HEK293 (cell line): ENCODE data around the gene PNPO.
A peak's percentile ranks its signal among the peaks of the same experiment; 100 is the strongest.

Experiments used
- CTCF ChIA-PET: fragments of 350-600 bp; formaldehyde crosslinking; extraction: SDS; loops from one replicate; lab custom pipeline; 2021; ENCODE audit warnings: antibody characterized with exemption; lab: Yijun Ruan, JAX
- POLR2A ChIA-PET: fragments of 300-600 bp; formaldehyde crosslinking; extraction: SDS; loops from one replicate; lab custom pipeline; 2020; ENCODE audit warnings: antibody characterized with exemption, inconsistent platforms; lab: Yijun Ruan, JAX
- H3K27ac ChIP-seq: fragments of 200-500 bp; sonication (Bioruptor generic); 2 replicates; pipeline ENCODE4 v1.5.1; 2014; ENCODE audit warnings: low read depth, low read length, control low read depth, inconsistent platforms; ENCODE audit errors: extremely low read depth
- H3K36me3 ChIP-seq, 2 experiments: fragments of 200-500 bp in 1 of 2; sonication (Bioruptor generic) in 1 of 2; 1 replicate in 1 of 2; 2 replicates in 1 of 2; pipeline ENCODE4 v1.5.1; 2014 to 2017; ENCODE audit warnings: inconsistent platforms in 2 of 2, low read length in 2 of 2; ENCODE audit not compliant: control insufficient read depth in 2 of 2, insufficient read depth in 1 of 2
- H3K4me1 ChIP-seq: fragments of 200-500 bp; sonication (Bioruptor generic); 2 replicates; pipeline ENCODE4 v1.5.1; 2014; ENCODE audit warnings: mild to moderate bottlenecking, low read length, inconsistent platforms; ENCODE audit not compliant: control insufficient read depth, insufficient read depth
- H3K4me3 ChIP-seq: 2 replicates; pipeline ENCODE4 v1.5.1; 2011; ENCODE audit warnings: low read depth, mild to moderate bottlenecking, control low read depth, low read length, moderate library complexity
- H3K9me3 ChIP-seq: fragments of 200-500 bp; sonication (Bioruptor generic); 2 replicates; pipeline ENCODE4 v1.5.1; 2014; ENCODE audit warnings: low read depth, low read length, inconsistent platforms; ENCODE audit not compliant: control insufficient read depth, insufficient read depth
- BCL11B ChIP-seq: fragments of 450-650 bp; formaldehyde crosslinking; IDR thresholded peaks from 2 replicates; pipeline ENCODE4 v1.5.1; 2016; ENCODE audit warnings: low read depth, missing biosample characterization, missing genetic modification characterization
- BCL6B ChIP-seq: fragments of 450-650 bp; formaldehyde crosslinking; IDR thresholded peaks from 2 replicates; pipeline ENCODE4 v1.5.1; 2017; ENCODE audit warnings: missing biosample characterization, missing genetic modification characterization
- GLIS2 ChIP-seq: fragments of 450-650 bp; formaldehyde crosslinking; IDR thresholded peaks from 2 replicates; pipeline ENCODE4 v1.5.1; 2016; ENCODE audit warnings: missing biosample characterization, missing genetic modification characterization
- HOXA7 ChIP-seq: sonication (generic); formaldehyde crosslinking; IDR thresholded peaks from 2 replicates; pipeline ENCODE4 v1.8.1; 2022; ENCODE audit warnings: missing genetic modification reagents, borderline replicate concordance
- INSM2 ChIP-seq: fragments of 450-650 bp; formaldehyde crosslinking; IDR thresholded peaks from 2 replicates; pipeline ENCODE4 v1.5.1; 2016; ENCODE audit warnings: missing biosample characterization, missing genetic modification characterization
- KLF8 ChIP-seq: fragments of 450-650 bp; formaldehyde crosslinking; IDR thresholded peaks from 2 replicates; pipeline ENCODE4 v1.5.1; 2016; ENCODE audit warnings: missing biosample characterization, missing genetic modification characterization
- KLF9 ChIP-seq: fragments of 450-650 bp; formaldehyde crosslinking; IDR thresholded peaks from 2 replicates; pipeline ENCODE4 v1.5.1; 2016; ENCODE audit warnings: missing biosample characterization, missing genetic modification characterization, low read depth
- SCRT2 ChIP-seq: fragments of 450-650 bp; formaldehyde crosslinking; IDR thresholded peaks from 2 replicates; pipeline ENCODE4 v1.5.1; 2016; ENCODE audit warnings: missing biosample characterization, missing genetic modification characterization
- YY1 ChIP-seq: fragments of 450-650 bp; formaldehyde crosslinking; IDR thresholded peaks from 2 replicates; pipeline ENCODE4 v1.5.1; 2018; ENCODE audit warnings: missing biosample characterization, missing genetic modification characterization
- ZBTB8A ChIP-seq: fragments of 450-650 bp; formaldehyde crosslinking; IDR thresholded peaks from 2 replicates; pipeline ENCODE4 v1.5.1; 2016; ENCODE audit warnings: missing biosample characterization, missing genetic modification characterization
- ZFHX2 ChIP-seq: fragments of 450-650 bp; formaldehyde crosslinking; conservative IDR thresholded peaks from 2 replicates; pipeline ENCODE4 v1.5.1; 2016; ENCODE audit warnings: missing biosample characterization, missing genetic modification characterization
- ZFP69B ChIP-seq: fragments of 450-650 bp; formaldehyde crosslinking; IDR thresholded peaks from 2 replicates; pipeline ENCODE4 v1.5.1; 2016; ENCODE audit warnings: missing biosample characterization, missing genetic modification characterization
- ZNF138 ChIP-seq: fragments of 450-650 bp; formaldehyde crosslinking; IDR thresholded peaks from 2 replicates; pipeline ENCODE4 v1.5.1; 2016; ENCODE audit warnings: missing biosample characterization, missing genetic modification characterization, borderline replicate concordance
- ZNF140 ChIP-seq: fragments of 450-650 bp; formaldehyde crosslinking; IDR thresholded peaks from 2 replicates; pipeline ENCODE4 v1.5.1; 2016; ENCODE audit warnings: missing biosample characterization, missing genetic modification characterization
- ZNF169 ChIP-seq: fragments of 450-650 bp; formaldehyde crosslinking; IDR thresholded peaks from 2 replicates; pipeline ENCODE4 v1.5.1; 2016; ENCODE audit warnings: missing biosample characterization, missing genetic modification characterization
- ZNF223 ChIP-seq: fragments of 450-650 bp; formaldehyde crosslinking; IDR thresholded peaks from 2 replicates; pipeline ENCODE4 v1.5.1; 2016; ENCODE audit warnings: missing biosample characterization, missing genetic modification characterization
- ZNF311 ChIP-seq: fragments of 450-650 bp; formaldehyde crosslinking; IDR thresholded peaks from 2 replicates; pipeline ENCODE4 v1.5.1; 2017; ENCODE audit warnings: missing biosample characterization, missing genetic modification characterization, borderline replicate concordance
- ZNF324 ChIP-seq: fragments of 450-650 bp; formaldehyde crosslinking; IDR thresholded peaks from 2 replicates; pipeline ENCODE4 v1.5.1; 2016; ENCODE audit warnings: missing biosample characterization, missing genetic modification characterization
- ZNF350 ChIP-seq: fragments of 450-650 bp; formaldehyde crosslinking; IDR thresholded peaks from 2 replicates; pipeline ENCODE4 v1.5.0; 2017; ENCODE audit warnings: missing biosample characterization, mild to moderate bottlenecking, missing genetic modification characterization
- ZNF366 ChIP-seq: fragments of 450-650 bp; formaldehyde crosslinking; conservative IDR thresholded peaks from 2 replicates; pipeline ENCODE4 v1.5.1; 2016; ENCODE audit warnings: missing biosample characterization, missing genetic modification characterization
- ZNF394 ChIP-seq: fragments of 450-650 bp; formaldehyde crosslinking; IDR thresholded peaks from 2 replicates; pipeline ENCODE4 v1.5.1; 2016; ENCODE audit warnings: missing biosample characterization, missing genetic modification characterization, mild to moderate bottlenecking, moderate library complexity, borderline replicate concordance
- ZNF404 ChIP-seq: fragments of 450-650 bp; formaldehyde crosslinking; IDR thresholded peaks from 2 replicates; pipeline ENCODE4 v1.5.1; 2017; ENCODE audit warnings: missing biosample characterization, missing genetic modification characterization
- ZNF449 ChIP-seq: fragments of 450-650 bp; formaldehyde crosslinking; IDR thresholded peaks from 2 replicates; pipeline ENCODE4 v1.5.1; 2017; ENCODE audit warnings: missing biosample characterization, mild to moderate bottlenecking, missing genetic modification characterization, moderate library complexity
- ZNF571 ChIP-seq: fragments of 450-650 bp; formaldehyde crosslinking; IDR thresholded peaks from 2 replicates; pipeline ENCODE4 v1.5.0; 2017; ENCODE audit warnings: missing biosample characterization, missing genetic modification characterization
- ZNF585B ChIP-seq: fragments of 450-650 bp; formaldehyde crosslinking; IDR thresholded peaks from 2 replicates; pipeline ENCODE4 v1.5.1; 2016; ENCODE audit warnings: missing biosample characterization, missing genetic modification characterization
- ZNF600 ChIP-seq: fragments of 450-650 bp; formaldehyde crosslinking; IDR thresholded peaks from 2 replicates; pipeline ENCODE4 v1.5.1; 2016; ENCODE audit warnings: missing biosample characterization, missing genetic modification characterization
- ZNF645 ChIP-seq: fragments of 450-650 bp; formaldehyde crosslinking; IDR thresholded peaks from 2 replicates; pipeline ENCODE4; 2016; ENCODE audit warnings: missing biosample characterization, missing genetic modification characterization
- TF ChIP-seq, protein P1 (sequence below): fragments of 450-650 bp; formaldehyde crosslinking; IDR thresholded peaks from 2 replicates; pipeline ENCODE4 v1.5.1; 2016; ENCODE audit warnings: missing biosample characterization, missing genetic modification characterization
- TF ChIP-seq, protein P2 (sequence below): fragments of 450-650 bp; formaldehyde crosslinking; IDR thresholded peaks from 2 replicates; pipeline ENCODE4 v1.5.1; 2017; ENCODE audit warnings: missing biosample characterization, missing genetic modification characterization

Gene PNPO

DNA sequence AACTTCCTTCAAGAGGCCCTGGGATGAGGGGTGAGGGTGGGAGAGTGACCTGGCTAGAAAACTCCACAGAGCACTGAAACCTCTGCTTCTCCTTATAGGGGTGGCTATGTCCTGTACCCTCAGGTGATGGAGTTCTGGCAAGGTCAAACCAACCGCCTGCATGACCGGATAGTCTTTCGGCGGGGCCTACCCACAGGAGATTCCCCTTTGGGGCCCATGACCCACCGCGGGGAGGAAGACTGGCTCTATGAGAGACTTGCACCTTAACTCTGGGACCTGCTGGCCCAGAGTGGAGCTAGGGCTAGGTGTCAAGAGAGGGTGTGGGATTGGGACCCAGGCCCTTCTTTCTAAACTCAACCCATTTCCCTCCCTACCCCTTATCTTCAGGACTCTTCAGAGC is 5.1 kb downstream of the PNPO start (continued):
- no peak for TF ChIP-seq ZNF645 (tag by site-specific recombination)
- TF ChIP-seq ZNF366 (tag by site-specific recombination), result no peak
- no peak for TF ChIP-seq ZNF394 (tag by site-specific recombination)

GRCh38 chr17:47946929-47947397 is 5.6 kb downstream of the PNPO start:
- Histone ChIP-seq H3K4me1 (no peaks in the 10 kb centered on the region), H3K4me3 (no peak overlapping the region), H3K9me3 (no peaks in the 10 kb centered on the region), H3K27ac (no peak overlapping the region), H3K36me3 (peaks cover 6 to 76% of the 10 kb centered on the region in 2 experiments; a peak in 2 of 3 replicates)
- CTCF ChIA-PET, result interaction anchor here (0.5 to 22.4 kb wide), 36 partner anchors 10 to 1063 kb away, joined by 3 to 592 read pairs (median 4); partner anchors contain the start of genes CDK5RAP3, PRR15L and SP2
- POLR2A ChIA-PET, result interaction anchor here (0.5 to 1.4 kb wide), 12 partner anchors 8 to 153 kb away, joined by 3 to 14 read pairs (median 3); partner anchors contain the start of genes CDK5RAP3, PRR15L and SP2
- TF ChIP-seq ZNF169 (tag by site-specific recombination) (no peak), INSM2 (no peak), ZNF140 (tag by site-specific recombination) (no peak), ZBTB8A (tag by site-specific recombination) (no peak), ZFP69B (tag by site-specific recombination) (no peak), HOXA7 (no peak), YY1 (tag by site-specific recombination) (no peak), ZNF138 (tag by site-specific recombination) (no peak), ZNF404 (no peak), BCL11B (no peak), ZNF449 (tag by site-specific recombination) (no peak), ZNF223 (tag by site-specific recombination) (no peak), ZFHX2 (tag by site-specific recombination) (no peak), ZNF571 (no peak), ZNF350 (tag by site-specific recombination) (no peak), SCRT2 (no peak), BCL6B (tag by site-specific recombination) (no peak), KLF9 (tag by site-specific recombination) (no peak), KLF8 (tag by site-specific recombination) (no peak), ZNF311 (tag by site-specific recombination) (no peak), ZNF600 (tag by site-specific recombination) (peak; percentile 52; the same call in 1 of the 2 replicates), ZNF324 (tag by site-specific recombination) (0 out of 2 replicates have a peak, but pooled peaks have one; percentile 25), ZNF585B (tag by site-specific recombination) (no peak), GLIS2 (no peak)
- TF ChIP-seq, protein P1, sequence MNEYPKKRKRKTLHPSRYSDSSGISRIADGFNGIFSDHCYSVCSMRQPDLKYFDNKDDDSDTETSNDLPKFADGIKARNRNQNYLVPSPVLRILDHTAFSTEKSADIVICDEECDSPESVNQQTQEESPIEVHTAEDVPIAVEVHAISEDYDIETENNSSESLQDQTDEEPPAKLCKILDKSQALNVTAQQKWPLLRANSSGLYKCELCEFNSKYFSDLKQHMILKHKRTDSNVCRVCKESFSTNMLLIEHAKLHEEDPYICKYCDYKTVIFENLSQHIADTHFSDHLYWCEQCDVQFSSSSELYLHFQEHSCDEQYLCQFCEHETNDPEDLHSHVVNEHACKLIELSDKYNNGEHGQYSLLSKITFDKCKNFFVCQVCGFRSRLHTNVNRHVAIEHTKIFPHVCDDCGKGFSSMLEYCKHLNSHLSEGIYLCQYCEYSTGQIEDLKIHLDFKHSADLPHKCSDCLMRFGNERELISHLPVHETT, result no peak
- TF ChIP-seq, protein P2, sequence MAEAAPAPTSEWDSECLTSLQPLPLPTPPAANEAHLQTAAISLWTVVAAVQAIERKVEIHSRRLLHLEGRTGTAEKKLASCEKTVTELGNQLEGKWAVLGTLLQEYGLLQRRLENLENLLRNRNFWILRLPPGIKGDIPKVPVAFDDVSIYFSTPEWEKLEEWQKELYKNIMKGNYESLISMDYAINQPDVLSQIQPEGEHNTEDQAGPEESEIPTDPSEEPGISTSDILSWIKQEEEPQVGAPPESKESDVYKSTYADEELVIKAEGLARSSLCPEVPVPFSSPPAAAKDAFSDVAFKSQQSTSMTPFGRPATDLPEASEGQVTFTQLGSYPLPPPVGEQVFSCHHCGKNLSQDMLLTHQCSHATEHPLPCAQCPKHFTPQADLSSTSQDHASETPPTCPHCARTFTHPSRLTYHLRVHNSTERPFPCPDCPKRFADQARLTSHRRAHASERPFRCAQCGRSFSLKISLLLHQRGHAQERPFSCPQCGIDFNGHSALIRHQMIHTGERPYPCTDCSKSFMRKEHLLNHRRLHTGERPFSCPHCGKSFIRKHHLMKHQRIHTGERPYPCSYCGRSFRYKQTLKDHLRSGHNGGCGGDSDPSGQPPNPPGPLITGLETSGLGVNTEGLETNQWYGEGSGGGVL, result no peak
